Gastrocnemius medialis (tissue), 4 donors: Measurements from ENCODE around the gene RPS14. TPM values are rescaled to one million over a fixed set of nuclear protein-coding genes. Genes with fewer than 3 reads are reported as not detected.
A peak's percentile ranks its signal among the peaks of the same experiment; 100 is the strongest.

Experiments used
- ATAC-seq, 2 donors: fragments of 150-250 bp; one replicate each; pipeline ENCODE4 v1.9.1; 2016
- DNase-seq, 2 donors: peaks; one replicate each; pipeline ENCODE4 v3.0.0-alpha.2; 2019
- H3K27ac ChIP-seq, 4 donors: fragments of 200-600 bp; sonication (generic); 1 replicate in 1 of 4; 2 replicates in 3 of 4; pipeline ENCODE4 v1.5.1; 2016 to 2018; ENCODE audit warnings: mild to moderate bottlenecking in 2 of 4, moderate library complexity in 1 of 4
- H3K27me3 ChIP-seq, 3 donors: fragments of 200-600 bp; sonication (generic) in 2 of 3; 1 replicate in 1 of 3; 2 replicates in 2 of 3; pipeline versions ENCODE4 v1.5.1 to v1.6.0; 2016 to 2019; ENCODE audit warnings: mild to moderate bottlenecking in 1 of 3, moderate library complexity in 1 of 3
- H3K36me3 ChIP-seq, 2 donors: fragments of 200-600 bp; sonication (generic) in 1 of 2; one replicate each; pipeline ENCODE4 v1.5.1; 2017 to 2018
- H3K4me1 ChIP-seq, 2 donors: fragments of 200-600 bp; sonication (generic) in 1 of 2; one replicate each; pipeline ENCODE4 v1.5.1; 2016 to 2017; ENCODE audit warnings: mild to moderate bottlenecking in 2 of 2
- H3K4me3 ChIP-seq, 4 donors: fragments of 200-600 bp; sonication (generic) in 3 of 4; 1 replicate in 1 of 4; 2 replicates in 3 of 4; pipeline ENCODE4 v1.5.1; 2016 to 2019; ENCODE audit warnings: mild to moderate bottlenecking in 2 of 4
- H3K9me3 ChIP-seq, 3 donors: fragments of 200-600 bp; sonication (generic) in 2 of 3; 1 replicate in 1 of 3; 2 replicates in 2 of 3; pipeline ENCODE4 v1.5.1; 2016 to 2019
- POLR2A ChIP-seq, 2 donors: fragments of 450-650 bp; IDR thresholded peaks; one replicate each; pipeline ENCODE4 v1.6.1; 2017; ENCODE audit warnings: antibody characterized with exemption in 2 of 2, mild to moderate bottlenecking in 2 of 2, moderate library complexity in 2 of 2
- in situ Hi-C, 4 donors: fragments of 200-750 bp; cut with MboI; loops; one replicate each; pipeline versions ENCODE4 v1.15.0 to v1.8.0; 2017; ENCODE audit warnings: low sequenced_read_pairs in 4 of 4
- intact Hi-C: fragments of 100-400 bp; cut with DNase I; formaldehyde crosslinking; loops from one replicate; pipeline ENCODE4 v1.15.1; 2023; ENCODE audit warnings: low total_unique reads
- total RNA-seq, 4 donors: library from RNA; depleted of rRNA; stranded (reverse); fragments of >200 nt; gene quantifications; one replicate each; pipeline versions ENCODE4 v1.1.0 to v1.2.3, GENCODE V29; 2016
- TF ChIP-seq, protein P1 (sequence below), 5 experiments: fragments of 450-650 bp in 3 of 5; fragments of 200-600 bp in 2 of 5; sonication (generic) in 2 of 5; IDR thresholded peaks in 4 of 5; conservative IDR thresholded peaks in 1 of 5; 1 replicate in 4 of 5; 2 replicates in 1 of 5; pipeline ENCODE4 v1.5.1; 2016 to 2019; ENCODE audit warnings: antibody characterized with exemption in 5 of 5, mild to moderate bottlenecking in 3 of 5, moderate library complexity in 3 of 5

The RPS14 gene
- total RNA-seq, 4 donors from 2014 or later, result 1,865 to 2,215 (median 2,024) TPM

DNA sequence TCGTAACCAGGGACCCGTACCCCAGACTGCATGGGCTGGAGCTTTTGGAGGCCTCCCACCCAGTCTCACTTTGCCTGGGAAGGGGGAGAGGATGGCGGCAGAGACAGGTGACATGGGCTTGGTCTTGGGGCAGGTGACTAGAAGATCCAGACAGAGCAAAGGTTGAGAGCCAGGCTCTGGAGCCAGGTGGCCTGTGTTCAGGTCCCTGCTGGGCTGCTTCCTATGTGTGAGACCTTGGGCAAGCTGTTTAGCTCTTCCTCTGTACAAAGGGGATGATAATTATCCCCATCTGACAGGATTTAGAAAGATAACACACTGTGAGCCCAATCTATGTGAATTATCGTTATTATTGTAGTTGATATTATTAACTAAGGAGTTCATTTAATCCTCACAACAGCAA lies 42.3 kb upstream of the RPS14 start:
- H3K4me1 ChIP-seq, result peaks cover 62 to 64% of the 10 kb centered on the region in 2 donors
- H3K36me3 ChIP-seq, result no peaks in the 10 kb centered on the region
- H3K27ac ChIP-seq, result peak overlapping the region; percentile 47 to 98 (median 78)
- DNase-seq (no peak), ATAC-seq (no peak)
- no peaks in the 10 kb centered on the region for H3K27me3 ChIP-seq
- intact Hi-C loops (no loop called here), in situ Hi-C loops (no loop called here)
- TF ChIP-seq POLR2A (IDR thresholded peaks at IDR 0.05), result no peak
- TF ChIP-seq, protein P1, sequence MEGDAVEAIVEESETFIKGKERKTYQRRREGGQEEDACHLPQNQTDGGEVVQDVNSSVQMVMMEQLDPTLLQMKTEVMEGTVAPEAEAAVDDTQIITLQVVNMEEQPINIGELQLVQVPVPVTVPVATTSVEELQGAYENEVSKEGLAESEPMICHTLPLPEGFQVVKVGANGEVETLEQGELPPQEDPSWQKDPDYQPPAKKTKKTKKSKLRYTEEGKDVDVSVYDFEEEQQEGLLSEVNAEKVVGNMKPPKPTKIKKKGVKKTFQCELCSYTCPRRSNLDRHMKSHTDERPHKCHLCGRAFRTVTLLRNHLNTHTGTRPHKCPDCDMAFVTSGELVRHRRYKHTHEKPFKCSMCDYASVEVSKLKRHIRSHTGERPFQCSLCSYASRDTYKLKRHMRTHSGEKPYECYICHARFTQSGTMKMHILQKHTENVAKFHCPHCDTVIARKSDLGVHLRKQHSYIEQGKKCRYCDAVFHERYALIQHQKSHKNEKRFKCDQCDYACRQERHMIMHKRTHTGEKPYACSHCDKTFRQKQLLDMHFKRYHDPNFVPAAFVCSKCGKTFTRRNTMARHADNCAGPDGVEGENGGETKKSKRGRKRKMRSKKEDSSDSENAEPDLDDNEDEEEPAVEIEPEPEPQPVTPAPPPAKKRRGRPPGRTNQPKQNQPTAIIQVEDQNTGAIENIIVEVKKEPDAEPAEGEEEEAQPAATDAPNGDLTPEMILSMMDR (IDR thresholded peaks at IDR 0.05 in 4 of 5, conservative IDR thresholded peaks at IDR 0.05 in 1 of 5), result no peak
- H3K4me3 ChIP-seq, result no peak overlapping the region
- H3K9me3 ChIP-seq, result no peaks in the 10 kb centered on the region

DNA sequence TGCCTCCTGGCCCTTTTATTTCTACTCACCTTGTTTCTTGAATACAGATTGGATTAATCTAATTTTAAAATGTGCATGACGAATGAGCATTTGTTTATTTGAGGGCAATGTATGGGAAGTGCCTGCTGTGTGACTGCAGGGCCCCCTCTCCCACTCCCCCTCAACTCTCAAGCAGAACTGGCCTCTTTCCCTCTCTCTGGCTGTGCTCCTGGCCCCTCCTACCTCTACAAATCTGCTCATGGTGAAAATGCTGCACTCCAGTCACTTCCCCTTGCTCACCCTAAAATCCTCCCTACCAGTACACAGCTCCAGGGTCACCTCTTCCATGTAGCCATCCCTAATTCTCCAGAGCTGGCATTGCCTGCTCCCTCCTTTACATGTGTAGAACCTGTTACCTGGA lies 41.2 kb upstream of the RPS14 start:
- Histone ChIP-seq H3K4me1 (peaks cover 57 to 58% of the 10 kb centered on the region in 2 donors), H3K36me3 (no peaks in the 10 kb centered on the region), H3K27me3 (no peaks in the 10 kb centered on the region), H3K9me3 (no peaks in the 10 kb centered on the region), H3K27ac (peak overlapping the region in 3 of 4 donors; percentile 62 to 98 (median 93)), H3K4me3 (no peak overlapping the region)
- no peak for TF ChIP-seq POLR2A (IDR thresholded peaks at IDR 0.05)
- TF ChIP-seq, protein P1 (IDR thresholded peaks at IDR 0.05 in 4 of 5, conservative IDR thresholded peaks at IDR 0.05 in 1 of 5), result no peak
- DNase-seq, result no peak
- ATAC-seq, result no peak
- in situ Hi-C loops (no loop called here), intact Hi-C loops (no loop called here)

DNA sequence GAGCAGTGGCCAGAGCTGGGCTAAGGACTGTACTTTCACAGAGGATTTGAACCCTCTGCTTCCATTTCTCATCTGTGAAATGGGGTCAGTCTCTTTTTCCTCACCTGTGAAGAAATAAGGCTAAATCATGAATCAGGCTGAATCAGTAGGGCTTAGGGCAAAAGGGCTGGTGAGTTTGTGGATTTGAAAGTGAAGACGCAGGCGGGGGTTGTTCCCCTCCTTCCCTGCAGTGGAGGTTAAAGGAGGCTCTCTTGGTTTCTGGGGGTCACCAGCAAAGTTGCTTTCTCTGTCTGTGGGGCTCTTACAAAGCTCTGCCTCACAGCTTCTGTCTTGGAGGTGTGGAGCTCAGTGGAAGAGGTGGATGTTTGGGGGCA lies 40.7 kb upstream of the RPS14 start:
- Histone ChIP-seq H3K9me3 (no peaks in the 10 kb centered on the region), H3K27me3 (no peaks in the 10 kb centered on the region), H3K4me1 (peaks cover 57 to 58% of the 10 kb centered on the region in 2 donors), H3K36me3 (no peaks in the 10 kb centered on the region), H3K27ac (peak overlapping the region; percentile 83 to 98 (median 95)), H3K4me3 (no peak overlapping the region)
- no peak for DNase-seq
- in situ Hi-C loops, result no loop called here
- no peak for ATAC-seq
- no peak for TF ChIP-seq POLR2A (IDR thresholded peaks at IDR 0.05)
- TF ChIP-seq, protein P1 (IDR thresholded peaks at IDR 0.05 in 4 of 5, conservative IDR thresholded peaks at IDR 0.05 in 1 of 5), result no peak
- intact Hi-C loops, result no loop called here

DNA sequence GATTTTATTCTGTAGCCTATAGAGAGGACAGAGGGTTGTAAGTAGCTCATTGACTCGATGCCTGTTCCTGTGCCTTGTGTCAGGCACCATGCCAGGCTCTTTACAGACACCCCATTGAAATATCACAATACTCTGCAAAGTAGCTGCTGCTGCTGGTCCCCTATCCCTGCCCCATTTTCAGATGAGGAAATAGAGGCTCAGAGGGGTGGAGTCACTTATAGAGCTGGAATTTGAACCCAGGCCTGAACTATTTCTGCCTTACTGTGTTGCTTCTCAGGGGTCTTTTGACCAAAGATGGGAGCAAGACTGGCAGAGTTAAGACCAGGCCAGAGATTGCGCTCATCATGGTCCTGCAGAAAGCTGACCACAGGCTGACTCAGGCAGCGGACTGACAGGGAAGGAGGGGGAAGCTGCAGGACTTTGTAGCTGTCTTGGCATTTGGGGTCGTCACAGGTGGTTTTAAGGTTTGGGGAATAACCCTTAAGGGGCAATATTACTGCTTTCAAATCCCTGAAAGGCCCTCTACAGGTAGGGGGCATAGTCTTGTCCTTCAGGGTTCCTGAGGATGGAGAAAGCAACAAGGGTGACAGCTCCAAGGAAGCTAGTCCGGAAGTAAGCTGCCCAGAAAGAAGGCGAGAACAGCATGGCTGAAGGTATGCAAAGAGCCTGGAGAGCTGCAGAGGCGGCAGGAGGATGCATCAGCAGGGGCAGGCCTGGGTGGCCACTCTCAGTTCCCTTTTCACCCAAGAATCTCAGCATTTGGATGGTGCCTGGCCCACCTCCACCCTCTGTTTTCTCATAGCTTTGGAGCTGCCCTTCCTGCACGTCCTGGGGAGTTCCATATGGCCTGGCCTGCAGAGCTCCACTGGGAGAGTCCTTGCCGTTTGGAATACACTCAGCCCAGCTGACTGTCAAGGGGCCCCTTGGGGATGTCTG lies 40.1 kb upstream of the RPS14 start:
- intact Hi-C loops, result no loop called here
- in situ Hi-C loops, result no loop called here
- H3K27ac ChIP-seq, result peak overlapping the region; percentile 83 to 98 (median 95)
- H3K27me3 ChIP-seq, result no peaks in the 10 kb centered on the region
- H3K4me3 ChIP-seq, result no peak overlapping the region
- ATAC-seq (no peak), DNase-seq (no peak)
- H3K9me3 ChIP-seq, result no peaks in the 10 kb centered on the region
- H3K4me1 ChIP-seq, result peaks cover 57 to 58% of the 10 kb centered on the region in 2 donors
- TF ChIP-seq, protein P1 (IDR thresholded peaks at IDR 0.05 in 4 of 5, conservative IDR thresholded peaks at IDR 0.05 in 1 of 5), result no peak
- TF ChIP-seq POLR2A (IDR thresholded peaks at IDR 0.05), result no peak
- H3K36me3 ChIP-seq, result no peaks in the 10 kb centered on the region
